Measurements from ENCODE around the gene ENO1. TPM values are rescaled to one million over a fixed set of nuclear protein-coding genes. Genes with fewer than 3 reads are reported as not detected.

Gene ENO1
- total RNA-seq, 2 donors from 2014 or later: 1,263 to 1,351 TPM

DNA sequence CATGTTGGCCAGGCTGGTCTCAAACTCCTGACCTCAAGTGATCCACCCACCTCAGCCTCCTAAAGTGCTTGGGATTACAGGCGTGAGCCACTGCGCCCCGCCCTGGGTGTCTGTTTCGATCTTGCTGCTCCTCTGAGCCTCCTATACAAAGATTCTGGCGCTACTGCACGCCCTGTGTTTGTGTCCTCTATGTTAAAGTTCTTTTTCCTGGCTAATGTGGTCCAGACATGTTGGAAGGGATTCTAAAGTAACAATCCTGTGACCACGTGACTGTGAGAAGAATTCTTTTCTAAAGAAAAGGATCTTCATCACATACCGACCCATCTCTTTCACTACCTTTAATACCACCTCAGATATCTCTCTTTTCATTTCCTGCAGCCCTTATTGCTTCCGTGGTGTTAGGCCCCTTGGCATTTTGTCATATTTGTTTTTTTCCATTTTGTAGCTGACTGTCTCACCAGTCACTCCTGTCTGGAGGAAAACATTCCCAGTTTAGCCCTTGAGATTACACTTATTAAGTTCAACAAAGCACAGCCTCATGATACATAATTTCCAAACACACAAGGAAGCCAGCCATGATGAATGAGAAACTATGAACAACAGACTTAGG, 27.2 kb upstream of the ENO1 start:
- Mint-ChIP-seq H3K4me3 (no peak overlapping the region), H3K4me1 (peaks cover 27% of the 10 kb centered on the region), H3K9me3 (peaks cover 5% of the 10 kb centered on the region), H3K36me3 (ENCODE audit: low read depth) (peaks cover 4% of the 10 kb centered on the region), H3K27me3 (ENCODE audit: insufficient read depth) (no peaks in the 10 kb centered on the region), H3K27ac (no peak overlapping the region)
- H3K27ac ChIP-seq (ENCODE audit: low read depth, low read length): no peak overlapping the region
- H3K4me3 ChIP-seq (ENCODE audit: low read length): no peak overlapping the region
- TF ChIP-seq, protein P1, sequence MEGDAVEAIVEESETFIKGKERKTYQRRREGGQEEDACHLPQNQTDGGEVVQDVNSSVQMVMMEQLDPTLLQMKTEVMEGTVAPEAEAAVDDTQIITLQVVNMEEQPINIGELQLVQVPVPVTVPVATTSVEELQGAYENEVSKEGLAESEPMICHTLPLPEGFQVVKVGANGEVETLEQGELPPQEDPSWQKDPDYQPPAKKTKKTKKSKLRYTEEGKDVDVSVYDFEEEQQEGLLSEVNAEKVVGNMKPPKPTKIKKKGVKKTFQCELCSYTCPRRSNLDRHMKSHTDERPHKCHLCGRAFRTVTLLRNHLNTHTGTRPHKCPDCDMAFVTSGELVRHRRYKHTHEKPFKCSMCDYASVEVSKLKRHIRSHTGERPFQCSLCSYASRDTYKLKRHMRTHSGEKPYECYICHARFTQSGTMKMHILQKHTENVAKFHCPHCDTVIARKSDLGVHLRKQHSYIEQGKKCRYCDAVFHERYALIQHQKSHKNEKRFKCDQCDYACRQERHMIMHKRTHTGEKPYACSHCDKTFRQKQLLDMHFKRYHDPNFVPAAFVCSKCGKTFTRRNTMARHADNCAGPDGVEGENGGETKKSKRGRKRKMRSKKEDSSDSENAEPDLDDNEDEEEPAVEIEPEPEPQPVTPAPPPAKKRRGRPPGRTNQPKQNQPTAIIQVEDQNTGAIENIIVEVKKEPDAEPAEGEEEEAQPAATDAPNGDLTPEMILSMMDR (conservative IDR thresholded peaks at IDR 0.05): no peak
- peaks cover 9% of the 10 kb centered on the region for H3K4me1 ChIP-seq (ENCODE audit: control insufficient read depth, insufficient read depth, low read length)
- H3K9ac ChIP-seq (ENCODE audit: extremely low read depth, low read length, poor library complexity, severe bottlenecking): no peak overlapping the region
- no peaks in the 10 kb centered on the region for H3K27me3 ChIP-seq (ENCODE audit: control insufficient read depth, insufficient read depth, low read length, poor library complexity, severe bottlenecking)
- WGBS, 2 experiments (ENCODE audit: insufficient coverage in 1 of 2, insufficient read length in 1 of 2): 93 to 95% methylated on average over 9 of the region's 9 CpGs
- H3K36me3 ChIP-seq (ENCODE audit: control insufficient read depth, insufficient read depth, low read length): no peaks in the 10 kb centered on the region
- DNase-seq: no peak
- peaks cover under 1% of the 10 kb centered on the region for H3K9me3 ChIP-seq (ENCODE audit: control insufficient read depth, low read length)

DNA sequence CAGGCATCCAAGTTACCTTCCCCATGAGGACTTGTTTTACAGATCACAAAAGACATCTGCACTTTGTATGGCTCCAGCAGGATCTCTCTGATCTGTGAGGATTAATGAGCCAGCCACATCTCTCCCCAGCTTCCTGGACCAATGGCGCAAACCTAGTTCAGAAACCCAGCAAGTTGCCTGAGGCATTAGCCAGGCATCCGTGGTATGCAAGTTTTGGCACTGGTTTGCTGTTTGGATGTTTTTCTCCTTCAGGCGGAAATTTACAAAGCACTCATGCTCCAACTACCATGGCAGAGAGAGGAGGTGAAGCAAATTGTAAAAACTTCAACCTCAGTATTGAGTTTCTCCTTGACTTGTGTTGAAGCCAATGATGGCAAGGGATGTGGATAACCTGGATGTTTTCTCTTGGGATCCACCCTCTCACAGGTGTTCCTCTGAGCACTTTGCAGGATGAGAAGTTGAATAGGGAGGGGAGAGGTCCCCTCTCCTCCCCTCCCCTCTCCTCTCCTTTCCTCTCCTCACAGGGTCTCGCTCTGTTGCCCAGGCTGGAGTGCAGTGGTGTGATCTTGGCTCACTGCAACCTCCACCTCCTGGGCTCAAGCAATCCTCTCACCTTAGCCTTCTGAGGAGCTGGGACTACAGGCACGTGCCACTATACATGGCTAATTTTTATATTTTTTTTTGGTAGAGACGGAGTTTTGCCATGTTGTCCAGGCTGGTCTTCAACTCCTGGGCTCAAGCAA, 25.6 kb upstream of the ENO1 start:
- no peaks in the 10 kb centered on the region for H3K36me3 Mint-ChIP-seq (ENCODE audit: low read depth)
- Histone ChIP-seq H3K4me3 (ENCODE audit: low read length) (no peak overlapping the region), H3K9me3 (ENCODE audit: control insufficient read depth, low read length) (no peaks in the 10 kb centered on the region), H3K27me3 (ENCODE audit: control insufficient read depth, insufficient read depth, low read length, poor library complexity, severe bottlenecking) (no peaks in the 10 kb centered on the region), H3K27ac (ENCODE audit: low read depth, low read length) (no peak overlapping the region), H3K4me1 (ENCODE audit: control insufficient read depth, insufficient read depth, low read length) (peaks cover 9% of the 10 kb centered on the region), H3K9ac (ENCODE audit: extremely low read depth, low read length, poor library complexity, severe bottlenecking) (no peak overlapping the region), H3K36me3 (ENCODE audit: control insufficient read depth, insufficient read depth, low read length) (no peaks in the 10 kb centered on the region)
- TF ChIP-seq, protein P1 (conservative IDR thresholded peaks at IDR 0.05): no peak
- DNase-seq: no peak
- H3K4me1 Mint-ChIP-seq: peaks cover 22% of the 10 kb centered on the region
- no peak overlapping the region for H3K27ac Mint-ChIP-seq
- H3K4me3 Mint-ChIP-seq: no peak overlapping the region
- WGBS, 2 experiments (ENCODE audit: insufficient coverage in 1 of 2, insufficient read length in 1 of 2): 91 to 93% methylated on average over 3 to 6 of the region's 6 CpGs
- H3K9me3 Mint-ChIP-seq: peaks cover 4% of the 10 kb centered on the region
- no peaks in the 10 kb centered on the region for H3K27me3 Mint-ChIP-seq (ENCODE audit: insufficient read depth)

DNA sequence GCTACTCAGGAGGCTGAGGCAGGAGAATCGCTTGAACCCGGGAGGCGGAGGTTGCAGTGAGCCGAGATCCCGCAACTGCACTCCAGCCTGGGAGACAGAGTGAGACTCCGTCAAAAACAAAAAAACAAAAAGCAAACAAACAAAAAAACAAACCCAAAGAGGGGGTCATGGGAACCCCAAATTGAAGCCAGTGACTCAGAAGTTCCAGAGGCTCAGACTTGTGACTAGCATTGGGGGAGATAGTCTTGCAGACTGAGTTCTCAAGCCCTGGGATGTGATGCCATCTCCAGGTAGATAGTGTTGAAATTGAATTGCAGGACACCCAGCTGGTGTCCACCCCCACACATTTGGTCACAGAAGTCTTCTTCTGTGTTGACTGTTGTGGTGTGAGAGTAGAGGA, 24.9 kb upstream of the ENO1 start:
- no peaks in the 10 kb centered on the region for H3K36me3 ChIP-seq (ENCODE audit: control insufficient read depth, insufficient read depth, low read length)
- H3K27me3 ChIP-seq (ENCODE audit: control insufficient read depth, insufficient read depth, low read length, poor library complexity, severe bottlenecking): no peaks in the 10 kb centered on the region
- DNase-seq: no peak
- H3K27ac ChIP-seq (ENCODE audit: low read depth, low read length): no peak overlapping the region
- TF ChIP-seq, protein P1 (conservative IDR thresholded peaks at IDR 0.05): no peak
- no peak overlapping the region for H3K4me3 ChIP-seq (ENCODE audit: low read length)
- peaks cover 17% of the 10 kb centered on the region for H3K4me1 Mint-ChIP-seq
- peaks cover 3% of the 10 kb centered on the region for H3K36me3 Mint-ChIP-seq (ENCODE audit: low read depth)
- peaks cover 7% of the 10 kb centered on the region for H3K9me3 Mint-ChIP-seq
- WGBS, 2 experiments (ENCODE audit: insufficient coverage in 1 of 2, insufficient read length in 1 of 2): 88 to 94% methylated on average over 3 to 6 of the region's 6 CpGs
- H3K9me3 ChIP-seq (ENCODE audit: control insufficient read depth, low read length): peaks cover 5% of the 10 kb centered on the region
- H3K4me1 ChIP-seq (ENCODE audit: control insufficient read depth, insufficient read depth, low read length): peaks cover 9% of the 10 kb centered on the region
- H3K27me3 Mint-ChIP-seq (ENCODE audit: insufficient read depth): no peaks in the 10 kb centered on the region
- H3K9ac ChIP-seq (ENCODE audit: extremely low read depth, low read length, poor library complexity, severe bottlenecking): no peak overlapping the region
- H3K27ac Mint-ChIP-seq: no peak overlapping the region
- H3K4me3 Mint-ChIP-seq: no peak overlapping the region
